ENCODE data around the gene PCED1B.

GRCh38 chr12:47033081-47033480 is 46.3 kb upstream of the PCED1B start:
- TF ChIP-seq POLR2A (IDR thresholded peaks at IDR 0.05) (no peak), CTCF (IDR thresholded peaks at IDR 0.05) (no peak)
